H1 (cell line): ENCODE measurements around the gene GJC2. TPM values are rescaled to one million over a fixed set of nuclear protein-coding genes. Genes with fewer than 3 reads are reported as not detected.

Experiments used
- KDM4A ChIP-seq: IDR thresholded peaks from one replicate; pipeline ENCODE4 v1.7.1; 2012; ENCODE audit warnings: low read depth, mild to moderate bottlenecking, moderate library complexity, low read length, inconsistent platforms; ENCODE audit not compliant: severe bottlenecking
- SIN3A ChIP-seq, 2 experiments: IDR thresholded peaks in 1 of 2; conservative IDR thresholded peaks in 1 of 2; 2 replicates each; pipeline ENCODE4 v1.6.1; 2011 to 2012; ENCODE audit warnings: low read length in 2 of 2, improper control_type of control experiment in 1 of 2, low read depth in 1 of 2, mild to moderate bottlenecking in 1 of 2
- polyA plus RNA-seq, 7 experiments: library from polyadenylated mRNA; depleted of rRNA in 3 of 7; stranded (reverse) in 5 of 7; unstranded in 2 of 7; fragments of >200 nt in 5 of 7; fragments of 200-250 nt in 2 of 7; gene quantifications; 1 replicate in 5 of 7; 2 replicates in 1 of 7; 4 replicates in 1 of 7; pipeline versions ENCODE4 v1.2.1 to v1.2.3, GENCODE V29; 2011 to 2013; ENCODE audit warnings: missing spikeins in 2 of 7, mixed read lengths in 2 of 7
- total RNA-seq: library from RNA; stranded (reverse); fragmentation: NEBNext Ultra II Directional; extraction: Animal tissue kit (Norgen Biotek cat#: 25700); gene quantifications from 2 replicates; pipeline ENCODE4 v1.2.1, GENCODE V29; 2021

GJC2 gene
- total and polyA plus RNA-seq, 2 of the 8 experiments (the other 6 are each of a cell fraction or from before 2014, with no cell fraction given): 0.17 to 0.54 TPM

- TF ChIP-seq SIN3A (conservative IDR thresholded peaks at IDR 0.05 in 1 of 2, IDR thresholded peaks at IDR 0.05 in 1 of 2; ENCODE audit: low read depth in 1 of 2, low read length in 2 of 2) (peak in 1 of 2 experiments; percentile 79; a peak in 2 of 4 replicates), KDM4A (peak; percentile 32)
- TF ChIP-seq, all 59 proteins: peak for 6
Measured at GRCh38 chr1:228166170-228166936, 16.6 kb downstream of the GJC2 start (continued).
